ENCODE measurements around the gene LPP. TPM values are rescaled to one million over a fixed set of nuclear protein-coding genes. Genes with fewer than 3 reads are reported as not detected.

Gene LPP
- total RNA-seq, 1 donor from 2014 or later: 1,791 TPM

- H3K27ac ChIP-seq: peak overlapping the region in 1 of 2 donors; percentile 27
- intact Hi-C loops (cut with DNase I): no loop called here
These were observed 333.0 kb downstream of the LPP start for GRCh38 chr3:188486952-188487351.

GRCh38 chr3:188487652-188488051 is 333.7 kb downstream of the LPP start:
- Histone ChIP-seq H3K9me3 (no peaks in the 10 kb centered on the region), H3K4me1 (peaks cover 4 to 28% of the 10 kb centered on the region in 2 donors), H3K27me3 (no peaks in the 10 kb centered on the region), H3K36me3 (peaks cover 17 to 23% of the 10 kb centered on the region in 2 donors), H3K4me3 (no peak overlapping the region), H3K27ac (peak overlapping the region; percentile 27 to 33)
- no peak for TF ChIP-seq CTCF (IDR thresholded peaks at IDR 0.05)
- intact Hi-C loops (cut with DNase I): no loop called here
- no peak for DNase-seq (ENCODE audit: low spot score in 2 of 2)

More at GRCh38 chr3:188486952-188487351, 333.0 kb downstream of the LPP start:
- DNase-seq (ENCODE audit: low spot score in 2 of 2): no peak
- TF ChIP-seq CTCF (IDR thresholded peaks at IDR 0.05): no peak
- peaks cover 13 to 23% of the 10 kb centered on the region in 2 donors for H3K36me3 ChIP-seq
- H3K4me3 ChIP-seq: no peak overlapping the region
- H3K4me1 ChIP-seq: peaks cover 4 to 33% of the 10 kb centered on the region in 2 donors
- H3K27me3 ChIP-seq: no peaks in the 10 kb centered on the region
- H3K9me3 ChIP-seq: no peaks in the 10 kb centered on the region

- DNase-seq (ENCODE audit: low spot score in 2 of 2): no peak
- TF ChIP-seq CTCF (IDR thresholded peaks at IDR 0.05): no peak
- Histone ChIP-seq H3K27me3 (no peaks in the 10 kb centered on the region), H3K9me3 (no peaks in the 10 kb centered on the region), H3K27ac (no peak overlapping the region), H3K36me3 (peaks cover 18 to 23% of the 10 kb centered on the region in 2 donors), H3K4me3 (no peak overlapping the region), H3K4me1 (peaks cover 0 to 19% of the 10 kb centered on the region in 2 donors)
- intact Hi-C loops (cut with DNase I): no loop called here
These were observed 334.8 kb downstream of the LPP start for GRCh38 chr3:188488801-188489200.

GRCh38 chr3:188489639-188490405 is 335.9 kb downstream of the LPP start:
- TF ChIP-seq CTCF (IDR thresholded peaks at IDR 0.05): no peak
- peaks cover 17% of the 10 kb centered on the region in 2 donors for H3K36me3 ChIP-seq
- intact Hi-C loops (cut with DNase I): no loop called here
- peaks cover 0 to 19% of the 10 kb centered on the region in 2 donors for H3K4me1 ChIP-seq
- DNase-seq (ENCODE audit: low spot score in 2 of 2): no peak
- no peak overlapping the region for H3K27ac ChIP-seq
- H3K9me3 ChIP-seq: no peaks in the 10 kb centered on the region
- no peaks in the 10 kb centered on the region for H3K27me3 ChIP-seq
- no peak overlapping the region for H3K4me3 ChIP-seq

- Histone ChIP-seq H3K4me1 (peaks cover 0 to 19% of the 10 kb centered on the region in 2 donors), H3K9me3 (no peaks in the 10 kb centered on the region), H3K27me3 (no peaks in the 10 kb centered on the region), H3K27ac (no peak overlapping the region), H3K36me3 (peaks cover 11 to 12% of the 10 kb centered on the region in 2 donors), H3K4me3 (no peak overlapping the region)
- no peak for DNase-seq (ENCODE audit: low spot score in 2 of 2)
- intact Hi-C loops (cut with DNase I): no loop called here
- no peak for TF ChIP-seq CTCF (IDR thresholded peaks at IDR 0.05)
These were observed 336.5 kb downstream of the LPP start for GRCh38 chr3:188490416-188490815.
